OCI-LY1 (cell line): ENCODE data around the gene TRMT6.

Experiments
- EZH2 ChIP-seq: fragments of 200-600 bp; sonication (generic), shearing (Covaris generic); IDR thresholded peaks from 2 replicates; pipeline ENCODE4 v1.8.0; 2017; ENCODE audit warnings: borderline replicate concordance, mixed run types, mild to moderate bottlenecking, antibody characterized with exemption, low read length, moderate library complexity, mixed read lengths
- TF ChIP-seq, protein P1 (sequence below): fragments of 200-600 bp; sonication (generic), shearing (Covaris generic); IDR thresholded peaks from 2 replicates; pipeline ENCODE4 v1.5.1; 2017; ENCODE audit warnings: mild to moderate bottlenecking, antibody characterized with exemption, low read length, moderate library complexity, mixed read lengths

- TF ChIP-seq, protein P1, sequence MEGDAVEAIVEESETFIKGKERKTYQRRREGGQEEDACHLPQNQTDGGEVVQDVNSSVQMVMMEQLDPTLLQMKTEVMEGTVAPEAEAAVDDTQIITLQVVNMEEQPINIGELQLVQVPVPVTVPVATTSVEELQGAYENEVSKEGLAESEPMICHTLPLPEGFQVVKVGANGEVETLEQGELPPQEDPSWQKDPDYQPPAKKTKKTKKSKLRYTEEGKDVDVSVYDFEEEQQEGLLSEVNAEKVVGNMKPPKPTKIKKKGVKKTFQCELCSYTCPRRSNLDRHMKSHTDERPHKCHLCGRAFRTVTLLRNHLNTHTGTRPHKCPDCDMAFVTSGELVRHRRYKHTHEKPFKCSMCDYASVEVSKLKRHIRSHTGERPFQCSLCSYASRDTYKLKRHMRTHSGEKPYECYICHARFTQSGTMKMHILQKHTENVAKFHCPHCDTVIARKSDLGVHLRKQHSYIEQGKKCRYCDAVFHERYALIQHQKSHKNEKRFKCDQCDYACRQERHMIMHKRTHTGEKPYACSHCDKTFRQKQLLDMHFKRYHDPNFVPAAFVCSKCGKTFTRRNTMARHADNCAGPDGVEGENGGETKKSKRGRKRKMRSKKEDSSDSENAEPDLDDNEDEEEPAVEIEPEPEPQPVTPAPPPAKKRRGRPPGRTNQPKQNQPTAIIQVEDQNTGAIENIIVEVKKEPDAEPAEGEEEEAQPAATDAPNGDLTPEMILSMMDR = no peak
- TF ChIP-seq EZH2 = no peak
Observed at GRCh38 chr20:5887386-5887785, 62.9 kb downstream of the TRMT6 start.
